Cardiac muscle cell (in vitro differentiated cells and primary cell): ENCODE data around the gene GLIPR2. TPM values are rescaled to one million over a fixed set of nuclear protein-coding genes. Genes with fewer than 3 reads are reported as not detected.
A peak's percentile ranks its signal among the peaks of the same experiment; 100 is the strongest.
"Not testable (repeated sequence)": the region's sequence is repeated elsewhere in the genome, so short reads cannot be mapped to it uniquely, and the experiment has no call there.

Source experiments
- DNase-seq, 2 donors: peaks; one replicate each; pipeline versions ENCODE4 v3.0.0 to v3.0.0-alpha.2; 2010 to 2017; ENCODE audit warnings: low read depth in 1 of 2, low spot score in 1 of 2
- H3K27ac ChIP-seq: fragments of 200-600 bp; sonication (generic); 2 replicates; pipeline ENCODE4 v1.5.1; 2016
- H3K27me3 ChIP-seq: fragments of 200-600 bp; sonication (generic); 2 replicates; pipeline ENCODE4 v1.6.0; 2016; ENCODE audit warnings: control low read depth
- H3K36me3 ChIP-seq: fragments of 200-600 bp; sonication (generic); 2 replicates; pipeline ENCODE4 v1.5.1; 2016; ENCODE audit warnings: control low read depth
- H3K4me1 ChIP-seq: fragments of 200-600 bp; sonication (generic); 2 replicates; pipeline ENCODE4 v1.8.1; 2017; ENCODE audit warnings: low read depth, mild to moderate bottlenecking, mixed run types
- H3K4me3 ChIP-seq: fragments of 200-600 bp; sonication (generic); 2 replicates; pipeline ENCODE4 v1.5.1; 2016; ENCODE audit warnings: mild to moderate bottlenecking
- H3K9me3 ChIP-seq: fragments of 200-600 bp; sonication (generic); 2 replicates; pipeline ENCODE4 v1.5.1; 2017; ENCODE audit warnings: low read depth, mild to moderate bottlenecking, control low read depth
- CTCF ChIP-seq: IDR thresholded peaks from 2 replicates; pipeline ENCODE4 v1.5.1; 2012; ENCODE audit warnings: low read depth, mild to moderate bottlenecking, low read length
- polyA plus RNA-seq: library from polyadenylated mRNA; unstranded; fragments of >200 nt; fragmentation: Nextera tagmentation; extraction: Ambion mirVana; gene quantifications from 2 replicates; pipeline ENCODE4 v1.2.1, GENCODE V29; 2016
- total RNA-seq: library from RNA; depleted of rRNA; stranded (reverse); fragments of >200 nt; gene quantifications from 2 replicates; pipeline ENCODE4 v1.2.3, GENCODE V29; 2016

GLIPR2 gene
- total and polyA plus RNA-seq, 2 experiments from 2014 or later: 3.2 to 15.1 TPM

- DNase-seq: no peak
- H3K36me3 ChIP-seq: no peaks in the 10 kb centered on the region
- H3K27me3 ChIP-seq: no peaks in the 10 kb centered on the region
- H3K4me3 ChIP-seq: no peak overlapping the region
- no peak for TF ChIP-seq CTCF
- H3K27ac ChIP-seq: no peak overlapping the region
- H3K4me1 ChIP-seq: no peaks in the 10 kb centered on the region
- no peaks in the 10 kb centered on the region for H3K9me3 ChIP-seq
Measured at GRCh38 chr9:36174271-36174670, 37.7 kb downstream of the GLIPR2 start.

- Histone ChIP-seq H3K27ac (no peak overlapping the region), H3K36me3 (no peaks in the 10 kb centered on the region), H3K4me3 (no peak overlapping the region), H3K4me1 (no peaks in the 10 kb centered on the region), H3K27me3 (no peaks in the 10 kb centered on the region), H3K9me3 (no peaks in the 10 kb centered on the region)
- no peak for DNase-seq
- no peak for TF ChIP-seq CTCF
Measured at GRCh38 chr9:36174731-36175130, 38.2 kb downstream of the GLIPR2 start.

GRCh38 chr9:36175209-36175608 lies 38.7 kb downstream of the GLIPR2 start:
- DNase-seq, H3K36me3 ChIP-seq, H3K27me3 ChIP-seq, H3K4me1 ChIP-seq, H3K9me3 ChIP-seq, H3K27ac ChIP-seq, H3K4me3 ChIP-seq: not testable (repeated sequence)

- not testable (repeated sequence) for H3K27me3 ChIP-seq, DNase-seq, H3K36me3 ChIP-seq, H3K4me3 ChIP-seq, H3K4me1 ChIP-seq, H3K27ac ChIP-seq, H3K9me3 ChIP-seq
Measured at GRCh38 chr9:36176496-36176895, 40.0 kb downstream of the GLIPR2 start.

GRCh38 chr9:36177571-36177970 lies 41.0 kb downstream of the GLIPR2 start:
- no peaks in the 10 kb centered on the region for H3K4me1 ChIP-seq
- H3K4me3 ChIP-seq: no peak overlapping the region
- H3K27ac ChIP-seq: no peak overlapping the region
- DNase-seq: no peak
- H3K36me3 ChIP-seq: no peaks in the 10 kb centered on the region
- H3K9me3 ChIP-seq: no peaks in the 10 kb centered on the region
- H3K27me3 ChIP-seq: no peaks in the 10 kb centered on the region
- no peak for TF ChIP-seq CTCF

GRCh38 chr9:36180243-36180642 lies 43.7 kb downstream of the GLIPR2 start:
- H3K9me3 ChIP-seq, H3K4me1 ChIP-seq, DNase-seq, H3K4me3 ChIP-seq, H3K36me3 ChIP-seq, H3K27ac ChIP-seq, H3K27me3 ChIP-seq: not testable (repeated sequence)

GRCh38 chr9:36187414-36187813 lies 50.9 kb downstream of the GLIPR2 start:
- Histone ChIP-seq H3K27me3 (no peaks in the 10 kb centered on the region), H3K9me3 (no peaks in the 10 kb centered on the region), H3K4me1 (peaks cover 15% of the 10 kb centered on the region), H3K27ac (no peak overlapping the region), H3K36me3 (no peaks in the 10 kb centered on the region), H3K4me3 (no peak overlapping the region)
- no peak for TF ChIP-seq CTCF
- DNase-seq: peak in 1 of 2 donors; percentile 82
